Measurements from ENCODE around the gene UHRF1.
"Not testable (repeated sequence)": the region's sequence is repeated elsewhere in the genome, so short reads cannot be mapped to it uniquely, and the experiment has no call there.

Gene UHRF1

GRCh38 chr19:4909156-4909896 lies at the start of gene UHRF1:
TSS of gene UHRF1 (plus strand) at chr19:4909501. CDS start at chr19:4910886, 1,385 bp downstream.
- DNase-seq, result peak; percentile 55

DNA sequence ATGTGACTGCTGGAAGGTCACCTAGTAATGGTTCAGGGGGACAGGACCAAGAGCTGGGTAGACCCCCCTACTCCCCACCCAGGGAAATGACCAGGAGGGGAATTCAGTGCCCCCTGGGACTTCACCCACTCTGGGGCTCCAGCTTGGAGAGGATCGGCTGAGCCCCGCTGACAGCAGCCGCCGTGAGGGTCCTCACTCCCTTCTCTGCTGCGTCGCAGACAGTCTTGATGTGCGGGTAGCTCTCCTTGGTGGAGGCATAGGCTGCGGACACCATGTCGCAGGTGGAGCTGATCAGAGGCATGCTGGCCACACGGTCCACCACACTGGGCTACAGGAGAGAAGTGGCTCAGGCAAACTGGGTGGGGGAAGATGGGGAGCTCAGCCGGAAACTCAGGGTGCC lies 49.6 kb upstream of the UHRF1 start:
- no peak for DNase-seq

DNA sequence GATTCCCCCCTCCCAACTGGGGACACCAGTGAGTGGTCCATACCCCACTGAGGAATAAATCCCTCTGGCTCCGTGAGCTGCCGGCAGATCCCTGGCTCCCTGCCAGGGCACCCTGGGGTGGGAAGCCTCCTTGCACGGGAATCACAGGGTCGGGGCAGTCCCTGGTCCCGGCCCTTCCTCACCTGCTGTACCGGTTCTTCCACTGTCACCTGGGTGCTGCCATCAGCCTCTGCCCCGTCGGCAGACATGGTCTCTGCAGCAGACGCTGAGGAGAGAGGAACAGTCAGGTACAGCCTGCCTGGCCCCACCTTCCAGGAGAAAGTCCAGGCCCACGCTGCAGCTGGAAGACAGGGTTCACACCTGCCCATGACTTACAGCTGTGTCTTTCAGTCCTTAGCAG lies 48.2 kb upstream of the UHRF1 start:
- peak; percentile 34 for DNase-seq

DNA sequence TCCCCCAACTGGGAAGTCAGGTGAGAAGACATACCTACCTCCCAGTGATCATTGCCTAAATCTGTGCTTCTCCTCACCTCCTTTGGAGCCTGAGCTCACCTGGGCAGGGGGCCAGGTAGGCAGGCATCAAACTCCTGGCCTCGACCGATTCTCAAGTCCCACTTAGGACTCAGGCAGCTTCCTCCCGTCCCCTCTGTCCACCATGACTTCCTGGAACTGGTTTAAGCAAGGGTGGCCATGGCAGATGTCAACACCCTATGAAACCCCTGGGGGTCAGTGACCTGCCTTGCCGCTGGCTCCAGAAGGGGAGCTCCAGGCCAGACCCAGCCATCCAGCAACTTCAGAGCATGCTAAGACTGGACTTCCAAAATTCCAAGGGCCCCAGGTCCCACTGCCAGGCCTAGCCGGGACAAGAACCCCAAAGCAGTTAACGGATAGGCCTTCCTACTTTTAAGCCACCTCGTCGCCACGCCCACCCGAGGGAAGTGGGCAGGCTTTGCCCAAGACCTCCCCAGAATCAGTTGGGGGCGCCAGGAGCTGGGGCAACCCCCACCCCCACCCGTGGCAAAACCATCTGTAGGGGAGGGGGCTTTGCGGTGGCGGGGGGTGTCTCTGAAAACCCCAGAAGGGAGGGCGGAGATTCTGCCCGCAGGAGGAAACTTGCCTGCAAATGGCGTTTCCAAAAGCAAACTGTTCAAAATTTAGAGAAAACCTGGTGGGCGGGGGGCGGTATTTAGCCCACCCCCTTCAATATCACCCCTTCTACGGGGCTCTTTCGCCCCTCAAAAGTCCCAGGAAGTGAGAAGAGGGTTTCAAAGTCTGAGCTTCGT lies 42.5 kb upstream of the UHRF1 start:
- DNase-seq, result no peak

- no peak for DNase-seq
Observed at GRCh38 chr19:4867534-4868285, 41.6 kb upstream of the UHRF1 start, which contains the start of gene PLIN3. TSS of gene PLIN3 (minus strand) at chr19:4867667. CDS start at chr19:4861394, 6,273 bp downstream.

DNA sequence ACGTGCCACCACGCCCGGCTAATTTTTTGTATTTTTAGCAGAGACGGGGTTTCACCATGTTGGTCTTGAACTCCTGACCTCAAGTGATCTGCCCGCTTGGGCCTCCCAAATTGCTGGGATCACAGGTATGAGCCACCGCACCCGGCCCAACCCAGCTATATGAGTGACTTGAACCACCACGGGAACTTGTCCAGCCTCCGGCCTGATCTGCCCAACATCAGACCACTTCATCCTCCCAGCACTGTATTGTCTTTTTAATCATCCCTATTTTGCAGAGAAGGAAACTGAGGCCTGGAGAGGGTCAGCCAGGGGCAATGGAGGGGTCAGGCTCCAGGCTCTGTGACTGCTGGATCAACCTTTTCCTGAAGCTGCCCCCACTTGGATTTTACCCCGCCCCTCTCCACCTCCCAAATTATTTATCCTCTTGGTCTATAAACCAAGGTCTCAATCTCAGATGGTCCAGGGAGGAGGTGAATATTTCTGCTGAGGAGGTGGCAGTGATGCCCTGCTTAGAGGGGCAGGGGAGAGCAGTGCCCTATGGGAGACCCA lies 40.9 kb upstream of the UHRF1 start:
- no peak for DNase-seq

GRCh38 chr19:4870025-4870700 lies 39.1 kb upstream of the UHRF1 start:
- no peak for DNase-seq

GRCh38 chr19:4871711-4872110 lies 37.6 kb upstream of the UHRF1 start:
- DNase-seq, result no peak

DNA sequence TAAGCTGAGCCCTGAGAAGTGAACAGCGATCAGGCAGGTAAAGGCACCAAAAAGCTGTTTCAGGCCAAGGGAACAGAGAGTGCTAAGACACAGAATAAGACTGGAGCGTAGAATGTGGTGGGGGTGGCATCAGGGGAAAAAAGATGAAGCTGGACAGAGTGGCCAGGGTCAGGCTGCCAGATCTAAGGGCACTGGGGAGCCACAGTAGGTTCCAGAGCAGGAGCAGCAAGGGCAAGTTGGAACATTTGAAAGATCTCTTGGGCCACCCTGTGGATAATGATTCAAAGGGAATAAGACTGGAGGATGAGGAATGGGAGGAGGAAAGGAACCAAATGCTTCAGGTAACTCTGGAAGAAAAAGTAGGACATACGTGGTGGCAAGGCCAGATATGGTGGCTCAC lies 35.4 kb upstream of the UHRF1 start:
- DNase-seq, result no peak

DNA sequence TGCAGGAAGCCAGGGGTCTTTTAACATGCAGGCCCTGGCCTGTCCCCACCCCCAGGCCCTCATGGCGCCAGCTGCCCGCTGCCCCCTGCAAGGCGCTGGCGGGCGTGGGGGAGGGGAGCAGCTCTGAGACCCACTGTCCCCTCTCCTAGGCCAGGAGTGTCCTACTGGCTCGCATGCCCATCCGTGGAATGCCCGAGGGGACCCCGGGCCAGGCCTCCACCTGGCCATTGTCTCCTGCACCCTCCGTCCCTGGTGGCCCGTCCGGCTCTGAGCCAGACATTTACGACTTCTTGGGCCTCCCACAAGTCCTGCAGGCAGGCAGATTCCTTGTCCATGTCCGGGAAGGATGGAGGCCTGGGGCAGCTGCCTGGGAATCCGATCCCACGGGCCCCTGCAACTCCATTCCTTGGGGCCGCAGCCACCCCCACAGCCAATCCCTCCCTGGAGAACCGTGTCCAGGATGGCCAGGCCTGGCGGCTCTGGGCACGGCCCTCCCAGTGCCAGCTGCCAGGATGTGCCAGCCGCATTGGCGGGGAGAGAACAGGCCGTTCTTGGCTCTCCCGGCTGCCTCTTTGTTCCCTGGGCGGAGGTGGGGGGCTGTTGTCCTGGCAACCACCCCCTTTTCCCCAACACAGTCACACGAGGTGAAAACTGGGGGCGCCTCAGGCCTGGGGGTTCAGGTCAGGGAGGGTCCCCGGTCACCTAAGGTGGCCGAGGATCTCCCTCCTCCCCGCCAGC lies 31.4 kb upstream of the UHRF1 start:
- no peak for DNase-seq

GRCh38 chr19:4878491-4878968 lies 30.8 kb upstream of the UHRF1 start:
- no peak for DNase-seq

- no peak for DNase-seq
Observed at GRCh38 chr19:4879041-4879440, 30.3 kb upstream of the UHRF1 start.

- not testable (repeated sequence) for DNase-seq
Observed at GRCh38 chr19:4882874-4883273, 26.4 kb upstream of the UHRF1 start.

- DNase-seq, result not testable (repeated sequence)
Observed at GRCh38 chr19:4884993-4885392, 24.3 kb upstream of the UHRF1 start.

- DNase-seq, result not testable (repeated sequence)
Observed at GRCh38 chr19:4887803-4888202, 21.5 kb upstream of the UHRF1 start.

- DNase-seq, result no peak
Observed at GRCh38 chr19:4889034-4889815, 20.1 kb upstream of the UHRF1 start.

DNA sequence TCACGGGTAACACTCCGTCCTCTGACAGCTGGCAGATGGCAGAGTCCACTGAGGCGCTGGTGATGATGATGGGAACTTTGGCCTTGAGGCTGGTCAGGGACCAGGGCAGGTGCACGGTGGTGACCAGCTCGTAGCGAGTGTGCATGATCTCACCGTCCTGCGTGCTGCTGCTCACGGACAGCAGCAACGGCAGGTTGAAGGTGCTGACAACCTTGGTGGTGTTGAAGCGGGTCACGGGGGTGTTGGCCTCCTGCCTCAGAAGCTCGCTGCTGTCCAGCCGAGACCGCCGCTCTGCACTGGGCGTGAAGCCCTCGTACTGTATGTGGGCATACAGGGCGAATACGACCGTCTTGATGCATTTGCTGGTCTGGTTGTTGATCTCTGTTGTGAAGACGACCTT lies 18.2 kb upstream of the UHRF1 start:
- no peak for DNase-seq

DNA sequence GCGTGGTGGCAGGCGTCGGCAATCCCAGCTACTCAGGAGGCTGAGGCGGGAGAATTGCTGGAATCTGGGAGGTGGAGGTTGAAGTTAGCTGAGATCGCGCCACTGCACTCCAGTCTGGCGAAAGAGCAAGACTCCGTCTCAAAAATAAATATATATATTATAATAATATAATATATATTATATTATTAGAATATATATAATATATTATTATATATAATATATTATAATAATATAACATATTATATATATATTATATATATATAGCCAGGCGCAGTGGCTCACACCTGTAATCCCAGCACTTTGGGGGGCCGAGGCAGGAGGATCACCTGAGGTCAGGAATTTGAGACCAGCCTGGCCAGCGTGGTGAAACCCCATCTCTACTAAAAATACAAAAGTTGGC lies 16.3 kb upstream of the UHRF1 start:
- not testable (repeated sequence) for DNase-seq

DNA sequence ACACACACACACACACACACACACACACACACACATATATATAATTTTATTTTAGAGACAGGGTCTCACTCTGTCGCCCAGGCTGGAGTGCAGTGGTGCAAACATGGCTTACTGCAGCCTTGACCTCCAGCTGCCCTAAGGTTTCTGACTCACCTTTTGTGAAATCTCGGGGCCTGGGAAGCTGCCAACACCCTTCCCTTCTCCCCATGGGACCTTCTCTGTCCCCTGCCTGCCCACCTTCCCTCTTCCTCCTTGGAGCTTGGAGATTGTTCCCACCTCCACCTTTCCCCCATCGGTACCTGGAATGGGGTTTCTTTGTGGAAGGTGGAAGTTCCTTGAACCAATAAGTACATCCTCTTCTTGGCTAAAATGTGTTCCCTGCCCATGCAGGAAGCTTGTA lies 12.9 kb upstream of the UHRF1 start:
- no peak for DNase-seq

DNA sequence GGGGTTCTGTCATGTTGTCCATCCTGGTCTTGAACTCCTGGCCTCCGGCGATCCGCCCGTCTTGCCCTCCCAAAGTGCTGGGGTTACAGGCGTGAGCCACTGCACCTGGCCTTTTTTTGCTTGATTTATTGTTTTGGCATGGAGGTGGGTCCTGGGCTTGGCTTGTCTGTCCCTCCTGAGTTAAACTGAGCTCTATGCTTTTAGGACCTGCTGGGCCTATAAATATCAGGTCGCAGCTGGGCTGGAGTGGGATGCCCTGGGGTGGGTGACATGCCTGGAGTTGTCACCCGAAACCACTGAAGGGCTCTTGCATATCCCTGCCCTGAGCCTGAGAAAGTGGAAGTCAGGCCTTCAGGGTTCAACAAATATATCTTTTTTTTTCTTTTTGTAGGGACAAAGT lies 12.2 kb upstream of the UHRF1 start:
- DNase-seq, result no peak

- DNase-seq, result not testable (repeated sequence)
Observed at GRCh38 chr19:4900879-4901278, 8.4 kb upstream of the UHRF1 start.

Measured in NCI-H1105 (cell line).